NCI-H2107 (cell line): ENCODE data around the gene SASH3.

Experiments used
- DNase-seq: peaks from one replicate; lab custom pipeline; 2025; lab: John Stamatoyannopoulos, UW

SASH3 gene

GRCh38 chrX:129759576-129760061, 20.1 kb upstream of the SASH3 start:
- DNase-seq: no peak

- no peak for DNase-seq
These were observed 19.6 kb upstream of the SASH3 start for GRCh38 chrX:129760155-129760554.

- no peak for DNase-seq
These were observed 18.8 kb upstream of the SASH3 start for GRCh38 chrX:129760981-129761380.

- DNase-seq: no peak
These were observed 18.2 kb upstream of the SASH3 start for GRCh38 chrX:129761596-129761995.

- no peak for DNase-seq
These were observed 17.3 kb upstream of the SASH3 start for GRCh38 chrX:129762448-129762847.

- no peak for DNase-seq
These were observed 16.1 kb upstream of the SASH3 start for GRCh38 chrX:129763666-129764065.

- DNase-seq: no peak
These were observed 11.6 kb upstream of the SASH3 start for GRCh38 chrX:129768186-129768585.

- no peak for DNase-seq
These were observed 10.9 kb upstream of the SASH3 start for GRCh38 chrX:129768586-129769466.

- no peak for DNase-seq
These were observed 10.1 kb upstream of the SASH3 start for GRCh38 chrX:129769467-129770154.

GRCh38 chrX:129771266-129771995, 8.3 kb upstream of the SASH3 start:
- DNase-seq: no peak

GRCh38 chrX:129772796-129773431, 6.8 kb upstream of the SASH3 start:
- no peak for DNase-seq

GRCh38 chrX:129773649-129774458, 5.9 kb upstream of the SASH3 start:
- no peak for DNase-seq

GRCh38 chrX:129777218-129778030, 2.3 kb upstream of the SASH3 start:
- peak; percentile 72 for DNase-seq

GRCh38 chrX:129779086-129779672, 570 bp upstream of the SASH3 start:
- DNase-seq: no peak

- DNase-seq: no peak
These were observed 824 bp downstream of the SASH3 start for GRCh38 chrX:129780441-129781105.

- DNase-seq: no peak
These were observed 1.5 kb downstream of the SASH3 start for GRCh38 chrX:129781134-129781672.

GRCh38 chrX:129781680-129782495, 2.1 kb downstream of the SASH3 start:
- DNase-seq: no peak

GRCh38 chrX:129782706-129783105, 3.0 kb downstream of the SASH3 start:
- DNase-seq: no peak
